ENCODE results near the gene ELOVL6. TPM values are rescaled to one million over a fixed set of nuclear protein-coding genes. Genes with fewer than 3 reads are reported as not detected.

The ELOVL6 gene
- total RNA-seq, 1 experiment from 2014 or later = 9.5 TPM

- H3K9me3 Mint-ChIP-seq (ENCODE audit: unreplicated experiment) = no peaks in the 10 kb centered on the region
- ChIA-PET CTCF (interaction anchor here (0.6 to 1.2 kb wide), 2 partner anchors 15 to 227 kb away, joined by 3 read pairs; no protein-coding TSS in a partner anchor), POLR2A (no interaction called here)
- Histone ChIP-seq H3K4me1 (no peaks in the 10 kb centered on the region; the same call in 1 of the 2 replicates), H3K9me3 (no peaks in the 10 kb centered on the region), H3K4me3 (ENCODE audit: low read depth, low read length) (no peak overlapping the region), H3K27me3 (replicated peaks; ENCODE audit: control insufficient read depth, insufficient read depth, low read length) (no peaks in the 10 kb centered on the region), H3K36me3 (ENCODE audit: control insufficient read depth, insufficient read depth, low read length) (no peaks in the 10 kb centered on the region)
- no peak overlapping the region for H3K27ac Mint-ChIP-seq (ENCODE audit: unreplicated experiment)
- H3K4me1 Mint-ChIP-seq (ENCODE audit: low read depth, unreplicated experiment) = peaks cover 7% of the 10 kb centered on the region
- DNase-seq = peak in 1 of 2 experiments; percentile 41
- no TSS peak for BruUV-seq (replicated peaks)
- peak; percentile 50 to 61 for TF ChIP-seq CTCF (IDR thresholded peaks at IDR 0.05; ENCODE audit: insufficient read depth in 1 of 2, low read depth in 1 of 2, low read length in 1 of 2, severe bottlenecking in 1 of 2, unreplicated experiment in 1 of 2)
- H3K4me3 Mint-ChIP-seq (ENCODE audit: unreplicated experiment) = no peak overlapping the region
- no peaks in the 10 kb centered on the region for H3K27me3 Mint-ChIP-seq (ENCODE audit: insufficient read depth, unreplicated experiment)
- no peaks in the 10 kb centered on the region for H3K36me3 Mint-ChIP-seq (ENCODE audit: insufficient read depth, unreplicated experiment)
- intact Hi-C loops (cut with micrococcal nuclease; ENCODE audit: unreplicated experiment) = loop anchor here (1.0 to 5.0 kb wide), 3 partner anchors 37 to 206 kb away; partner anchors contain the start of gene ELOVL6
Measured at GRCh38 chr4:110005461-110006056, 192.9 kb downstream of the ELOVL6 start.

- ChIA-PET POLR2A (no interaction called here), CTCF (interaction anchor here (0.6 kb wide), 1 partner anchor 18 kb away, joined by 3 read pairs; no protein-coding TSS in a partner anchor)
- peaks cover 7% of the 10 kb centered on the region for H3K4me1 Mint-ChIP-seq (ENCODE audit: low read depth, unreplicated experiment)
- DNase-seq = no peak
- H3K4me3 ChIP-seq (ENCODE audit: low read depth, low read length) = no peak overlapping the region
- H3K27me3 Mint-ChIP-seq (ENCODE audit: insufficient read depth, unreplicated experiment) = no peaks in the 10 kb centered on the region
- no peaks in the 10 kb centered on the region for H3K9me3 ChIP-seq
- intact Hi-C loops (cut with micrococcal nuclease; ENCODE audit: unreplicated experiment) = no loop called here
- no peaks in the 10 kb centered on the region; the same call in 1 of the 2 replicates for H3K4me1 ChIP-seq
- no peaks in the 10 kb centered on the region for H3K27me3 ChIP-seq (replicated peaks; ENCODE audit: control insufficient read depth, insufficient read depth, low read length)
- no peak for TF ChIP-seq CTCF (IDR thresholded peaks at IDR 0.05; ENCODE audit: insufficient read depth in 1 of 2, low read depth in 1 of 2, low read length in 1 of 2, severe bottlenecking in 1 of 2, unreplicated experiment in 1 of 2)
- no peaks in the 10 kb centered on the region for H3K36me3 Mint-ChIP-seq (ENCODE audit: insufficient read depth, unreplicated experiment)
- BruUV-seq (replicated peaks) = no TSS peak
- no peaks in the 10 kb centered on the region for H3K36me3 ChIP-seq (ENCODE audit: control insufficient read depth, insufficient read depth, low read length)
- H3K27ac Mint-ChIP-seq (ENCODE audit: unreplicated experiment) = no peak overlapping the region
- no peaks in the 10 kb centered on the region for H3K9me3 Mint-ChIP-seq (ENCODE audit: unreplicated experiment)
- H3K4me3 Mint-ChIP-seq (ENCODE audit: unreplicated experiment) = no peak overlapping the region
Measured at GRCh38 chr4:110004556-110004955, 193.9 kb downstream of the ELOVL6 start.

GRCh38 chr4:110003401-110004187 lies 194.8 kb downstream of the ELOVL6 start:
- BruUV-seq (replicated peaks) = no TSS peak
- no peaks in the 10 kb centered on the region for H3K27me3 ChIP-seq (replicated peaks; ENCODE audit: control insufficient read depth, insufficient read depth, low read length)
- H3K9me3 Mint-ChIP-seq (ENCODE audit: unreplicated experiment) = no peaks in the 10 kb centered on the region
- no peak overlapping the region for H3K4me3 Mint-ChIP-seq (ENCODE audit: unreplicated experiment)
- H3K27ac Mint-ChIP-seq (ENCODE audit: unreplicated experiment) = no peak overlapping the region
- H3K4me1 ChIP-seq = peaks cover 6% of the 10 kb centered on the region
- intact Hi-C loops (cut with micrococcal nuclease; ENCODE audit: unreplicated experiment) = no loop called here
- no peak overlapping the region for H3K4me3 ChIP-seq (ENCODE audit: low read depth, low read length)
- H3K4me1 Mint-ChIP-seq (ENCODE audit: low read depth, unreplicated experiment) = peaks cover 7% of the 10 kb centered on the region
- CTCF ChIA-PET = interaction anchor here (0.7 kb wide), 1 partner anchor 80 kb away, joined by 4 read pairs; no protein-coding TSS in a partner anchor
- no peaks in the 10 kb centered on the region for H3K27me3 Mint-ChIP-seq (ENCODE audit: insufficient read depth, unreplicated experiment)
- no peaks in the 10 kb centered on the region for H3K36me3 ChIP-seq (ENCODE audit: control insufficient read depth, insufficient read depth, low read length)
- H3K9me3 ChIP-seq = no peaks in the 10 kb centered on the region
- POLR2A ChIA-PET = no interaction called here
- TF ChIP-seq CTCF (IDR thresholded peaks at IDR 0.05; ENCODE audit: insufficient read depth in 1 of 2, low read depth in 1 of 2, low read length in 1 of 2, severe bottlenecking in 1 of 2, unreplicated experiment in 1 of 2) = no peak
- DNase-seq = no peak
- H3K36me3 Mint-ChIP-seq (ENCODE audit: insufficient read depth, unreplicated experiment) = no peaks in the 10 kb centered on the region

Measured in Caco-2 (cell line).